Measurements from ENCODE around the gene CDK13.

The CDK13 gene

DNA sequence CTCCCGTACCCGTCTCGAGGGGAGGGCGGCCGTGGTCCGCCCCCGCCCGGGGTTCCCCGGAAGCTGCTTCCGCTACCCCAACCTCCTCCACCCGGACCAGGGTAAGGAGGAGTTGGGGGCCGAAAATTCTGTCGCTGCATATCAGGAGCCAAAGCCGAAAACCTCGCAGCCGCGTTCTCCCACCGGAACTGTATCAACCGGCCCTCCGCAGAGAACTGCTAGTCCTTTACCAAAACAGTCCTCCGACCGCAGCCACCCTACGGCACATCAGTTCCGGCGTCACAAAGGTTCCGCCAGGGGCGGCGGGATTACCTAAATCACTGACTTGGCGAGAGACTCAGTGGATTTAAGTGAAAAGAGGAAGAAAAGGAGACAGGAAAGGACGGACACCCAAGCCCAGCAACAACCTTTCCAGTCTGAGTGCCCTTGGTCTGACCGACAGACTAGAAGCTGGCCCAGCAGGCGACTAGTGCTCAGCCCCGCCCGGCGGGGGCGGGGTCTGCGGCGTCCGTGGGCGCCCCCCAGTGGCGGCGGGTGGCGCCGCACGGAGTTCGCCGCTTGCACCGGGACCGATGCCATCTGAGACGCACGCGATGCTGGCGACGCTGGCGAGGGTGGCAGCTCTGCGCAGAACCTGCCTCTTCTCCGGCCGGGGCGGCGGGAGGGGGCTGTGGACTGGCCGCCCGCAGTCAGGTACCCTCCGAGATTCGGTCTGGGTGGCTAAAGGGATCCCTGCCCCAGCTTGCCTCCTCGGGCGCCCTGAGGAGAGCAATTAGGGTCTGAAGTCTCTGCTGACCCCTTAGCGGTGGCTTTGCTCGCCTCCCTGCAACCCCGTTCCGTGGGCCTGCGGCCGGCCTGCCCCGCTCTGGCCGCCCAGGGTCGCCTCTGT, 184.6 kb downstream of the CDK13 start, which contains the start of the genes MPLKIP and SUGCT (continued):
- TF ChIP-seq OVOL3 (tag by site-specific recombination; IDR thresholded peaks at IDR 0.05) (0 out of 2 replicates have a peak, but pooled peaks have one; percentile 40), ZNF560 (tag by site-specific recombination; IDR thresholded peaks at IDR 0.05; ENCODE audit: borderline replicate concordance) (no peak), ZFP69B (tag by site-specific recombination; IDR thresholded peaks at IDR 0.05) (no peak), ZNF146 (tag by site-specific recombination; IDR thresholded peaks at IDR 0.05) (no peak), ZBTB21 (tag by site-specific recombination; IDR thresholded peaks at IDR 0.05) (no peak), ZBTB48 (tag by site-specific recombination; IDR thresholded peaks at IDR 0.05) (peak; percentile 82), ZNF776 (tag by site-specific recombination; IDR thresholded peaks at IDR 0.05; ENCODE audit: borderline replicate concordance) (no peak), ZNF544 (tag by site-specific recombination; IDR thresholded peaks at IDR 0.05) (no peak), KLF1 (tag by site-specific recombination; IDR thresholded peaks at IDR 0.05) (peak; percentile 48), ZNF138 (tag by site-specific recombination; IDR thresholded peaks at IDR 0.05; ENCODE audit: borderline replicate concordance) (no peak), ZNF561 (tag by site-specific recombination; IDR thresholded peaks at IDR 0.05; ENCODE audit: borderline replicate concordance) (peak; percentile 69; the same call in 1 of the 2 replicates), ZBTB1 (tag by site-specific recombination; IDR thresholded peaks at IDR 0.05) (no peak), ZNF549 (tag by site-specific recombination; IDR thresholded peaks at IDR 0.05) (no peak), ZNF792 (tag by site-specific recombination; IDR thresholded peaks at IDR 0.05) (no peak), ZNF341 (tag by site-specific recombination; IDR thresholded peaks at IDR 0.05; ENCODE audit: low read depth) (peak; percentile 24; the same call in 1 of the 2 replicates), ZNF19 (tag by site-specific recombination; IDR thresholded peaks at IDR 0.05; ENCODE audit: low read depth) (no peak), ZNF48 (tag by site-specific recombination; IDR thresholded peaks at IDR 0.05) (no peak), ZNF121 (tag by site-specific recombination; IDR thresholded peaks at IDR 0.05) (no peak)
- TF ChIP-seq, protein P1, sequence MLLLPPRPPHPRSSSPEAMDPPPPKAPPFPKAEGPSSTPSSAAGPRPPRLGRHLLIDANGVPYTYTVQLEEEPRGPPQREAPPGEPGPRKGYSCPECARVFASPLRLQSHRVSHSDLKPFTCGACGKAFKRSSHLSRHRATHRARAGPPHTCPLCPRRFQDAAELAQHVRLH (tag by site-specific recombination; IDR thresholded peaks at IDR 0.05) = peak; percentile 95
- TF ChIP-seq, protein P2, sequence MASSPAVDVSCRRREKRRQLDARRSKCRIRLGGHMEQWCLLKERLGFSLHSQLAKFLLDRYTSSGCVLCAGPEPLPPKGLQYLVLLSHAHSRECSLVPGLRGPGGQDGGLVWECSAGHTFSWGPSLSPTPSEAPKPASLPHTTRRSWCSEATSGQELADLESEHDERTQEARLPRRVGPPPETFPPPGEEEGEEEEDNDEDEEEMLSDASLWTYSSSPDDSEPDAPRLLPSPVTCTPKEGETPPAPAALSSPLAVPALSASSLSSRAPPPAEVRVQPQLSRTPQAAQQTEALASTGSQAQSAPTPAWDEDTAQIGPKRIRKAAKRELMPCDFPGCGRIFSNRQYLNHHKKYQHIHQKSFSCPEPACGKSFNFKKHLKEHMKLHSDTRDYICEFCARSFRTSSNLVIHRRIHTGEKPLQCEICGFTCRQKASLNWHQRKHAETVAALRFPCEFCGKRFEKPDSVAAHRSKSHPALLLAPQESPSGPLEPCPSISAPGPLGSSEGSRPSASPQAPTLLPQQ (tag by site-specific recombination; IDR thresholded peaks at IDR 0.05) = peak; percentile 86
- TF ChIP-seq, protein P3, sequence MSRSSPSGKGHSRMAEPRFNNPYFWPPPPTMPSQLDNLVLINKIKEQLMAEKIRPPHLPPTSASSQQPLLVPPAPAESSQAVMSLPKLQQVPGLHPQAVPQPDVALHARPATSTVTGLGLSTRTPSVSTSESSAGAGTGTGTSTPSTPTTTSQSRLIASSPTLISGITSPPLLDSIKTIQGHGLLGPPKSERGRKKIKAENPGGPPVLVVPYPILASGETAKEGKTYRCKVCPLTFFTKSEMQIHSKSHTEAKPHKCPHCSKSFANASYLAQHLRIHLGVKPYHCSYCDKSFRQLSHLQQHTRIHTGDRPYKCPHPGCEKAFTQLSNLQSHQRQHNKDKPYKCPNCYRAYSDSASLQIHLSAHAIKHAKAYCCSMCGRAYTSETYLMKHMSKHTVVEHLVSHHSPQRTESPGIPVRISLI (tag by site-specific recombination; IDR thresholded peaks at IDR 0.05) = no peak
- TF ChIP-seq, protein P4, sequence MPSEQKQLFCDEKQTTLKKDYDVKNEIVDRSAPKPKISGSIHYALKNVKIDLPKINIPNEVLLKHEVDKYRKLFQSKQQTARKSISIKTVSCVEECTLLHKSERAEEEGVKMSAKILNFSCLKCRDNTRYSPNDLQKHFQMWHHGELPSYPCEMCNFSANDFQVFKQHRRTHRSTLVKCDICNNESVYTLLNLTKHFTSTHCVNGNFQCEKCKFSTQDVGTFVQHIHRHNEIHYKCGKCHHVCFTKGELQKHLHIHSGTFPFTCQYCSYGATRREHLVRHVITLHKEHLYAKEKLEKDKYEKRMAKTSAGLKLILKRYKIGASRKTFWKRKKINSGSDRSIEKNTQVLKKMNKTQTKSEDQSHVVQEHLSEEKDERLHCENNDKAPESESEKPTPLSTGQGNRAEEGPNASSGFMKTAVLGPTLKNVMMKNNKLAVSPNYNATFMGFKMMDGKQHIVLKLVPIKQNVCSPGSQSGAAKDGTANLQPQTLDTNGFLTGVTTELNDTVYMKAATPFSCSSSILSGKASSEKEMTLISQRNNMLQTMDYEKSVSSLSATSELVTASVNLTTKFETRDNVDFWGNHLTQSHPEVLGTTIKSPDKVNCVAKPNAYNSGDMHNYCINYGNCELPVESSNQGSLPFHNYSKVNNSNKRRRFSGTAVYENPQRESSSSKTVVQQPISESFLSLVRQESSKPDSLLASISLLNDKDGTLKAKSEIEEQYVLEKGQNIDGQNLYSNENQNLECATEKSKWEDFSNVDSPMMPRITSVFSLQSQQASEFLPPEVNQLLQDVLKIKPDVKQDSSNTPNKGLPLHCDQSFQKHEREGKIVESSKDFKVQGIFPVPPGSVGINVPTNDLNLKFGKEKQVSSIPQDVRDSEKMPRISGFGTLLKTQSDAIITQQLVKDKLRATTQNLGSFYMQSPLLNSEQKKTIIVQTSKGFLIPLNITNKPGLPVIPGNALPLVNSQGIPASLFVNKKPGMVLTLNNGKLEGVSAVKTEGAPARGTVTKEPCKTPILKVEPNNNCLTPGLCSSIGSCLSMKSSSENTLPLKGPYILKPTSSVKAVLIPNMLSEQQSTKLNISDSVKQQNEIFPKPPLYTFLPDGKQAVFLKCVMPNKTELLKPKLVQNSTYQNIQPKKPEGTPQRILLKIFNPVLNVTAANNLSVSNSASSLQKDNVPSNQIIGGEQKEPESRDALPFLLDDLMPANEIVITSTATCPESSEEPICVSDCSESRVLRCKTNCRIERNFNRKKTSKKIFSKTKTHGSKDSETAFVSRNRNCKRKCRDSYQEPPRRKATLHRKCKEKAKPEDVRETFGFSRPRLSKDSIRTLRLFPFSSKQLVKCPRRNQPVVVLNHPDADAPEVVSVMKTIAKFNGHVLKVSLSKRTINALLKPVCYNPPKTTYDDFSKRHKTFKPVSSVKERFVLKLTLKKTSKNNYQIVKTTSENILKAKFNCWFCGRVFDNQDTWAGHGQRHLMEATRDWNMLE (tag by site-specific recombination; conservative IDR thresholded peaks at IDR 0.05; ENCODE audit: low read depth) = peak; percentile 78
- TF ChIP-seq, protein P5, sequence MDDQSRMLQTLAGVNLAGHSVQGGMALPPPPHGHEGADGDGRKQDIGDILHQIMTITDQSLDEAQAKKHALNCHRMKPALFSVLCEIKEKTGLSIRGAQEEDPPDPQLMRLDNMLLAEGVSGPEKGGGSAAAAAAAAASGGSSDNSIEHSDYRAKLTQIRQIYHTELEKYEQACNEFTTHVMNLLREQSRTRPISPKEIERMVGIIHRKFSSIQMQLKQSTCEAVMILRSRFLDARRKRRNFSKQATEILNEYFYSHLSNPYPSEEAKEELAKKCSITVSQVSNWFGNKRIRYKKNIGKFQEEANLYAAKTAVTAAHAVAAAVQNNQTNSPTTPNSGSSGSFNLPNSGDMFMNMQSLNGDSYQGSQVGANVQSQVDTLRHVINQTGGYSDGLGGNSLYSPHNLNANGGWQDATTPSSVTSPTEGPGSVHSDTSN (CRISPR knock-in tag; IDR thresholded peaks at IDR 0.05) = 0 out of 2 replicates have a peak, but pooled peaks have one; percentile 57
- TF ChIP-seq, protein P6, sequence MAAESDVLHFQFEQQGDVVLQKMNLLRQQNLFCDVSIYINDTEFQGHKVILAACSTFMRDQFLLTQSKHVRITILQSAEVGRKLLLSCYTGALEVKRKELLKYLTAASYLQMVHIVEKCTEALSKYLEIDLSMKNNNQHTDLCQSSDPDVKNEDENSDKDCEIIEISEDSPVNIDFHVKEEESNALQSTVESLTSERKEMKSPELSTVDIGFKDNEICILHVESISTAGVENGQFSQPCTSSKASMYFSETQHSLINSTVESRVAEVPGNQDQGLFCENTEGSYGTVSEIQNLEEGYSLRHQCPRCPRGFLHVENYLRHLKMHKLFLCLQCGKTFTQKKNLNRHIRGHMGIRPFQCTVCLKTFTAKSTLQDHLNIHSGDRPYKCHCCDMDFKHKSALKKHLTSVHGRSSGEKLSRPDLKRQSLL (tag by site-specific recombination; IDR thresholded peaks at IDR 0.05) = no peak
- TF ChIP-seq, protein P7, sequence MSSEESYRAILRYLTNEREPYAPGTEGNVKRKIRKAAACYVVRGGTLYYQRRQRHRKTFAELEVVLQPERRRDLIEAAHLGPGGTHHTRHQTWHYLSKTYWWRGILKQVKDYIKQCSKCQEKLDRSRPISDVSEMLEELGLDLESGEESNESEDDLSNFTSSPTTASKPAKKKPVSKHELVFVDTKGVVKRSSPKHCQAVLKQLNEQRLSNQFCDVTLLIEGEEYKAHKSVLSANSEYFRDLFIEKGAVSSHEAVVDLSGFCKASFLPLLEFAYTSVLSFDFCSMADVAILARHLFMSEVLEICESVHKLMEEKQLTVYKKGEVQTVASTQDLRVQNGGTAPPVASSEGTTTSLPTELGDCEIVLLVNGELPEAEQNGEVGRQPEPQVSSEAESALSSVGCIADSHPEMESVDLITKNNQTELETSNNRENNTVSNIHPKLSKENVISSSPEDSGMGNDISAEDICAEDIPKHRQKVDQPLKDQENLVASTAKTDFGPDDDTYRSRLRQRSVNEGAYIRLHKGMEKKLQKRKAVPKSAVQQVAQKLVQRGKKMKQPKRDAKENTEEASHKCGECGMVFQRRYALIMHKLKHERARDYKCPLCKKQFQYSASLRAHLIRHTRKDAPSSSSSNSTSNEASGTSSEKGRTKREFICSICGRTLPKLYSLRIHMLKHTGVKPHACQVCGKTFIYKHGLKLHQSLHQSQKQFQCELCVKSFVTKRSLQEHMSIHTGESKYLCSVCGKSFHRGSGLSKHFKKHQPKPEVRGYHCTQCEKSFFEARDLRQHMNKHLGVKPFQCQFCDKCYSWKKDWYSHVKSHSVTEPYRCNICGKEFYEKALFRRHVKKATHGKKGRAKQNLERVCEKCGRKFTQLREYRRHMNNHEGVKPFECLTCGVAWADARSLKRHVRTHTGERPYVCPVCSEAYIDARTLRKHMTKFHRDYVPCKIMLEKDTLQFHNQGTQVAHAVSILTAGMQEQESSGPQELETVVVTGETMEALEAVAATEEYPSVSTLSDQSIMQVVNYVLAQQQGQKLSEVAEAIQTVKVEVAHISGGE (tag by site-specific recombination; conservative IDR thresholded peaks at IDR 0.05; ENCODE audit: low read depth) = peak; percentile 99
